Hematopoietic multipotent progenitor cell treated with erythropoietin and hydrocortisone succinate and interleukin-3 and kit ligand, for 15 days (in vitro differentiated cells): ENCODE data around the gene HPSE2.
"Not testable (repeated sequence)": the region's sequence is repeated elsewhere in the genome, so short reads cannot be mapped to it uniquely, and the experiment has no call there.

ENCODE experiments used
- DNase-seq: peaks from one replicate; pipeline ENCODE4 v3.0.0-alpha.2; 2015; ENCODE audit warnings: low spot score

Gene HPSE2

DNA sequence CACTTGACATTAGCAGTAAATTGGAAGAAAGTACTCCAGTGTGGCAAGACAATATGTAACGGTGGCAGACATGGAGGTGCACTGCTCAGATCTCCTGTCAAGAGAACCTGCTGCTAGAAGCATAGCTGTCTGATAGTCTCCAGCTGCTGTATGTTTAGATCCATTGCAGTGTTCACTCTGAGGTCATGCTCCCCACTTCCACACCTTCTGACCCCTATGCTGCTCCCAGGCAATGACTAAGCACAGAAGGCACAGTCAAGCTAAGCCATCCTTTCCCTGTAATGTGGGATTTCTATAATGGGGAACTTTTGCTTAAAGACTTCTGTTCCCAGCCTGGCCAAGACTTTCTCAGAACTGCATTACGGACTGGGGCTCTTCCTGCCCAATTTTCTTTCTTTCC, 315.8 kb downstream of the HPSE2 start:
- no peak for DNase-seq

DNA sequence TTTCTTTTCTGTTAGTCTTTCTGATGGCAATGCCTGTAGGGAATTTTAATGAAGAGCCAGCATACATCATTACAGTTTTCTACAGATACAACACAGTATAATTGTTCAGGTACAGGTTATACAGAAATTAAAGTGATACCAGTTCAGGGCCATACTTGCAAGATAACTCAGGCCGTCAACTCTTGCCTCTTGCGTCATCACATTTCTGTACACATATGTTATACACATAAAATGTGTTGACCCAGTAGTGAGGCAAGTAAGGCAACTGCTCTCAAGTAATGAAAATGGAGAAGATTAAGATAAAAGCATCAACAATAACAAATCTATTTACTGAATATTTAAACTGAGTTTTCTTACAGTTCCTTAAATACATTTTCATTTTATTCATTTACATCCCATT, 317.8 kb downstream of the HPSE2 start:
- DNase-seq, result no peak

DNA sequence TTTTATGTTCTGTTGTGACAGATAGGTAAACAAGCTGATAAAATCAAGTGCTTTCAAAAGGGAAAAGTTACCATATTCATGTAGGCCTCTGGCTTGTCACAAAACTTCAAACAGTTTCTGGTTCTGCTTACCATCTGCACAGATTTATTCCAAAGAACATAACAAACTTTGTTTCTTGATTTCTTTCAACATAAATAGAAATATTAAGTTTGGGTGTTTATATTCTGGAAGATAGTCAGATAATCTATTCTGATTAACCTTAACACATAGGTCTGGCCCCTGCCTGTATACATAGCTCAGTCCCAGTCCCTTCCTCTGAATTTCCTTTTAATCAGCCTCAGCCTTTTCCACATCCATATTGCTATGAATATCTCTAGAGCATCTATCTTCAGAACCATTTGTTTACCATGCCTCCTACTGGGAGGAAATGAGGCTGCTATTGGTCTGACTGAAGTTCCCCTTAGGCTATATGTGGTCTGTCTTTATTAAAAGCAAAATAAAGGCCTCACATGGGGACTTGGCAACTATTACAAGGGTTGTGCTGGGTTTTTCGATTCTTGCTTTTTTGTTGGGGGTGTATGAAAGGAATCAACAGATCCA, 319.0 kb downstream of the HPSE2 start:
- no peak for DNase-seq

DNA sequence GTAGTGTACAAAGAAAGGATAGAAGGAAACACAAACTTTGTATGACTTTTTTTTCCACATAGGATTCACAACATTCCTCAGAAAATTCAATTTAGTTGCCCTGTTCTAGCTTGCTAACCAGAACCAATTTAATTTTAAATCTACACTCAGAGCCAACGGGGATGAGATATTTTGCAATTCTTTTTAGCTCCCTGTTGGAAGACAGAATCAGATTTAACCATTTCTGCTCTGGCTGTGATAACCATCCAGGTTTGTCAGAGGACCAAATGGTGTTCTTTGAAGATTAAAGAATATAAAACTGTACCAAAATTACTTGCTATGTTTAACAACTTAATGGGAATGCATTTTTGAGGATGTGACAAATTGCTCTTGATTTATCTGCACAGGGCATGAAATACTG, 319.7 kb downstream of the HPSE2 start:
- no peak for DNase-seq

GRCh38 chr10:98910546-98910945, 325.1 kb downstream of the HPSE2 start:
- DNase-seq, result no peak

GRCh38 chr10:98910048-98910447, 325.6 kb downstream of the HPSE2 start:
- DNase-seq, result peak; percentile 92

- DNase-seq, result peak; percentile 16
These were observed 326.8 kb downstream of the HPSE2 start for GRCh38 chr10:98908868-98909267.

- DNase-seq, result not testable (repeated sequence)
These were observed 327.4 kb downstream of the HPSE2 start for GRCh38 chr10:98908247-98908646.

GRCh38 chr10:98901441-98902110, 334.1 kb downstream of the HPSE2 start:
- peak; percentile 56 for DNase-seq

GRCh38 chr10:98899018-98899417, 336.6 kb downstream of the HPSE2 start:
- no peak for DNase-seq

GRCh38 chr10:98892523-98892922, 343.1 kb downstream of the HPSE2 start:
- no peak for DNase-seq

DNA sequence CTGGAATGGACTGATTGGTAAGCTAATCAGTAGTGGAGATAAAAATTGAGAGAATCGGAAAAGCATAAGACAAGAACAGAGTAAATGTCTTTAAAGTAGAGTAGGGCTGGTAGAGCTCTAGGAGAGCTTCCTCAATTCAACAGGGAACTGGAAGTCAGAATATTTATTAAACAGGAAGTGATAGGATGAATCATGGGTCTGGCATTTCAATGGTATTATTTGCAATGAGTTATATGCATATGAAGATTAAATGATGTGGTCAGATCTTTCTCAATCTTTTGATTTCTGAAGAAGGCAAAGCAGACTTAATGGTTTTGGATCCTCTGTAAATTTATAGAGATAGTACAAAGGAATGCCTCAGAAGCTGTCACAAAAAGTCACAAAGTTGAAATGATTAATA, 349.0 kb downstream of the HPSE2 start:
- no peak for DNase-seq

GRCh38 chr10:98885378-98885777, 350.3 kb downstream of the HPSE2 start:
- DNase-seq, result peak; percentile 11

- no peak for DNase-seq
These were observed 353.9 kb downstream of the HPSE2 start for GRCh38 chr10:98881789-98882188.

DNA sequence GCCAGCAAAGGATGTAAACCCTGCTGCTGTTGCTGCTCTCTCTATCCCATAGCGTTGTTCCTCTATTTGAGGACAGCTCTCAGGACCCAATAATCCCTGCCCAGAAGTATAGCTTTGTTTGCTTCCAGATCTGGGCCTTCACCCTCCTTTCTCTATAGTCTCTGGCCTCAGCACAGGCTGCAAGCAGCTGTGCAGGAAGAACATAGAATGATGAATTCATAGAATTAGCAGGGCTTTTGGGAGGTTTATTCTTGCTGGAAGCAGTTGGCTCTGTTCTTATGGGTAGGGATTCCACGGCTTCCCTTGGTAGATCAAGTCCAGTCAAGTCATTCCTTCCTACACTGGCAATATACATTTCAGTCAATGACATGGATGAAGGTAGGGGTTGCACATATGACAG, 354.7 kb downstream of the HPSE2 start:
- DNase-seq, result no peak

DNA sequence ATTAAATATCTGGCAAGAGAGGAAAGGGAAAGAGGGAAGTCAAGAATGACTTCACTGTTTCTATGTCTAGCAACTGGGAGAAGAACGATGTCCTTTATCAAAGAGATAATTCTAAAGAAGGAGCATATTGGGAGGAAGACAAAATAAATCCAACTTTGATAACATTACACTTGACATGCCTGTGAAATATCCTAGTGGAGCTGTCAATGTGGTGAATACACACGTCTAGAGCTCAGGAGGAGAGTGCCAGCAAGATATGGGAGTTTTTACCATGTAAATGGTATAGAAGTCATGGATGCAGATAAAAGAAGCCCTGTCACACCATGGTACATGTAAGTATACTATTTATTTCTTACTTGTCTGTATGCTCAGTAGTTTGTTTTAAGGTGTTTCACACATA, 356.7 kb downstream of the HPSE2 start:
- DNase-seq, result no peak

DNA sequence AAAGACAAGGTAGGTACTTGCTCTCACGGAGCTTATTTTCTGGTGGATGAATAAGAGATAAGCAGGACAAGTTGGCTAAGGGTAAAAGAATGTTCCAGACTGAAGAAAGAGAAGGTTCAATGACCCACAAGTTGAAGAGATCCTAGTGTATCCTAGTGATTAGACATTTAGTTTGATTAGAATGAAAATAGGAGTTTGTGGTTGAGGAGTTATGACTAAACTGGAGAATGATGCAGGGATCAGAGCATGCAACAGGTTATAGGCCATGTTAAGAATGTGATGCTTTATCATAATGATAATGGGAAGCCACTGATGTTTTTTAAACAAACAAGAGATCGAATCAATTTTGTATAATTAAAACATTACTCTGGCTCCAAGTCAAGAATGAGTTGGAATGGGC, 357.2 kb downstream of the HPSE2 start:
- no peak for DNase-seq

DNA sequence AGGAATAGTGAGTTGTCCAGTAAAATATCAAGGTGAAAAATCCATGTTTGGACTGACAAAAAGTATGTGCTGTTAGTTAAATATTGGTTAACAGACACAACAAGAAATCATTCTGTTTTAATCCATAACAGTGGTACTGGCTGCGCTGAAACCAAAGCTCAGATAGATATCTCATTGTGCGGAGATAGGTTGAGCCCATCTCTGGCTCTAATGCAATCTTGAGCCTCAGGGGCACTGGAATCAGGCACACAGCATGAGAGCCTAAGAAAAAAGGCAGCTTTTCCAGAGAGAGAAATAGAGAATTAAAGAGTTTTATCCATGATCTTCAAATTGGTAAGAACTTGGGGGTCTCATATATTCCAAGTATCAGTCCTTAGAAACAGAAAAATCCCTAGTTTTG, 373.7 kb downstream of the HPSE2 start:
- DNase-seq, result no peak

GRCh38 chr10:98858525-98858924, 377.1 kb downstream of the HPSE2 start:
- DNase-seq, result peak; percentile 15

DNA sequence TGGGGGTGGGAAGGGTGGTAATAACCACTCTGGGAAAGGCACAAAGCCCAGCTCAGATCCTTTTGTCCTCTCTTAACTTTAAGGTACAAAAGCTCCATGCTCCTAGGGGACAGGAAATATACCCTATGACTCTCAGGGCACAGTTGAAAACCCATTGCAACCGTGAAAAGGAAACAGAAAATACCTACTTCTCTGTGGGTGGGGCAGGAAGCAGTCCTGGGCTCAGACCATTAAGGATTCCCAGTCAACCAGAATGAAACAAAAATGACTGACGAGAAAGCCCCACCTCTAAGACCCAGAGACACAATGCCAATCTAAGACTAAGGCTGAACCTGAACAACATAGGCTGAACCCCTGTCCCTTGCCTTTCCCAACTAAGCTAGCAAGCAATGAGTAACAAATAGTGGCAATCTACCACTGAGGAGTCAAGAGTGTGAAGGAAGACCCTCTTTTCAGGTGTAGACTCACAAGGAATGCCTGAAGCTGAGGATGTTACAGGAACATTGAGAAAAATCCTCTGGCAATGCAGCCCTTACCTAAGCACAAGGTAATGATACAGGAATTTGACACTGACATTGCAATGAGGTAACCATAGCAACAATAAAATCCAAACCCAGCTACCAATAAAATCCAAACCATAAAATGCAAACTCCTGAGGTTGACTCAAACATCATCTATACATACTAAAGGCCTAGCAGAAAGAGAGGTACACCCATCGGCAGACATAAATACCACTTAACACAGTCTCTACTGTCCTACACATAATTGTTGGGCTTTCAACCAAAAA, 380.1 kb downstream of the HPSE2 start:
- DNase-seq, result no peak

DNA sequence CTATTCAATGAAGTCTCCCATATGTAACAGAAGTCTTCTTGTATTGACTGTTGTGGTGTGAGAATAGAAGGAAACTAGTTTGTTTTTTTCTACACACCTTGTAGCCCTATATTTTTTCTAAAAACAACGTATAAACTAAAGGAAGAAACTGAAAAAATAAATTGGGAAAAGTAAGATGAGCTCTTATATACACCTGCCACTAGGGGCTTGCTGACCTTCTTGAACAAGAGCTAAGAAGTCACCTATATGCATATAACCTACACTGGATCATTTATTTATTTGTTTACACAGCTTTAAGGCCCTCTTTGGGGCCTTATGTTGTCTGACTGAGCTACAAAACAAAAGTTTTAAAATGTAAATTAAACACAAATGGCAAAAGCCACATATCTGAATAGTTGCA, 383.0 kb downstream of the HPSE2 start:
- DNase-seq, result peak; percentile 9

DNA sequence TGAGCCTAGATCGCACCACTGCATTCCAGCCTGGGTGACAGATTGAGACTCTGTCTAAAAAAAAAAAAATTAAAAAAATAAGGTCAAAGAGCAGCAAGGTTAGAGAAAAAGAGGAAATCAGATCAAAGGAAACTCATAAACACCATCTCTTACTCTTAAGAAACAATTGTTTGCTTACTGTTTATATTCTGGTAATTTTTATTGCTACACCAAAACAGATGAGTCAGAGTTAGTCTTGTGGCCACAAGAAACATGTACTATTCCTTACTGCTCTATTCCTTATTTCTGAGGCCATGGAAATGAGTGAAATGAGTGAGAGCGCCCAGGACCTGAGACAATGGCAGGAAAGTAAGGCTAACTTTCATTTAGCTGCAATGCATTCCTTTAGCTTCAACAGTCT, 387.3 kb downstream of the HPSE2 start:
- DNase-seq, result no peak

GRCh38 chr10:98846787-98847186, 388.9 kb downstream of the HPSE2 start:
- DNase-seq, result no peak
